H1 (cell line): ENCODE results near the gene PGAM4. TPM values are rescaled to one million over a fixed set of nuclear protein-coding genes. Genes with fewer than 3 reads are reported as not detected.

Source experiments
- CTCF ChIA-PET: fragments of 300-600 bp; sonication (Branson Sonifier 250); formaldehyde crosslinking; loops from one replicate; lab custom pipeline; 2021; ENCODE audit not compliant: partially characterized antibody; lab: Charles Lee
- POLR2A ChIA-PET: fragments of 300-600 bp; sonication (Branson Sonifier 250); formaldehyde crosslinking; loops from one replicate; lab custom pipeline; 2021; ENCODE audit warnings: inconsistent platforms; ENCODE audit not compliant: partially characterized antibody; lab: Charles Lee
- DNase-seq, 2 experiments: peaks; one replicate each; pipeline versions ENCODE4 v3.0.0 to v3.0.0-alpha.2; 2010 to 2022; ENCODE audit warnings: low spot score in 2 of 2, low read depth in 1 of 2, mixed read lengths in 1 of 2
- FAIRE-seq: peaks from 2 replicates; lab custom pipeline; 2011; peaks lifted over from hg19 to GRCh38; lab: Jason Lieb, UNC
- H2AFZ ChIP-seq: 2 replicates; pipeline ENCODE4 v1.8.1; 2012; ENCODE audit warnings: low read length, inconsistent platforms
- H2AK5ac ChIP-seq: 2 replicates; pipeline ENCODE4 v1.6.1; 2013; ENCODE audit warnings: low read depth, low read length
- H2BK120ac ChIP-seq: replicated peaks from 2 replicates; pipeline ENCODE3; 2013; ENCODE audit warnings: low read depth, low read length, inconsistent platforms
- H2BK12ac ChIP-seq: 2 replicates; pipeline ENCODE4 v1.6.1; 2013; ENCODE audit warnings: low read depth, low read length
- H2BK15ac ChIP-seq: 2 replicates; pipeline ENCODE4 v1.6.1; 2013; ENCODE audit warnings: low read length
- H2BK20ac ChIP-seq: 2 replicates; pipeline ENCODE4 v1.6.1; 2013; ENCODE audit warnings: low read length
- H2BK5ac ChIP-seq: 2 replicates; pipeline ENCODE4 v1.6.1; 2013; ENCODE audit warnings: low read depth, low read length
- H3K14ac ChIP-seq: 2 replicates; pipeline ENCODE4 v1.6.1; 2013; ENCODE audit warnings: inconsistent platforms; ENCODE audit not compliant: insufficient read length
- H3K18ac ChIP-seq: 2 replicates; pipeline ENCODE4 v1.6.1; 2013; ENCODE audit warnings: low read length; ENCODE audit errors: extremely low read depth
- H3K23ac ChIP-seq: 2 replicates; pipeline ENCODE4 v1.6.1; 2013; ENCODE audit warnings: inconsistent platforms; ENCODE audit not compliant: insufficient read length
- H3K23me2 ChIP-seq: 2 replicates; pipeline ENCODE4 v1.6.1; 2013; ENCODE audit warnings: low read depth, low read length
- H3K27ac ChIP-seq: 2 replicates; pipeline ENCODE4 v1.6.1; 2011; ENCODE audit warnings: low read depth, low read length, inconsistent platforms
- H3K27me3 ChIP-seq, 4 experiments: replicated peaks in 1 of 4; 1 replicate in 1 of 4; 2 replicates in 3 of 4; pipeline versions ENCODE4 v1.6.1 to v1.8.1; 2011 to 2013; ENCODE audit warnings: low read length in 3 of 4, mild to moderate bottlenecking in 3 of 4, inconsistent platforms in 2 of 4, mixed read lengths in 2 of 4, moderate library complexity in 1 of 4; ENCODE audit not compliant: control insufficient read depth in 3 of 4, insufficient read depth in 3 of 4; ENCODE audit errors: extremely low read depth in 1 of 4
- H3K36me3 ChIP-seq, 4 experiments: 2 replicates each; pipeline versions ENCODE4 v1.6.1 to v1.8.1; 2011 to 2013; ENCODE audit warnings: mild to moderate bottlenecking in 4 of 4, low read length in 3 of 4, moderate library complexity in 2 of 4, control low read depth in 1 of 4, inconsistent platforms in 1 of 4; ENCODE audit not compliant: insufficient read depth in 4 of 4, control insufficient read depth in 2 of 4
- H3K4ac ChIP-seq: replicated peaks from 2 replicates; pipeline ENCODE3; 2013; ENCODE audit warnings: low read length, low read depth, mixed read lengths, inconsistent platforms; ENCODE audit not compliant: insufficient read length
- H3K4me1 ChIP-seq, 4 experiments: replicated peaks in 1 of 4; 1 replicate in 1 of 4; 2 replicates in 3 of 4; pipeline versions ENCODE4 v1.6.1 to v1.8.1; 2011 to 2013; ENCODE audit warnings: low read length in 3 of 4, inconsistent platforms in 2 of 4, mixed read lengths in 1 of 4; ENCODE audit not compliant: insufficient read depth in 4 of 4, control insufficient read depth in 3 of 4
- H3K4me2 ChIP-seq, 2 experiments: 2 replicates each; pipeline versions ENCODE4 v1.6.1 to v1.8.1; 2011 to 2013; ENCODE audit warnings: low read depth in 2 of 2, low read length in 2 of 2, control low read depth in 1 of 2, inconsistent platforms in 1 of 2, mild to moderate bottlenecking in 1 of 2; ENCODE audit not compliant: insufficient read depth in 1 of 2
- H3K4me3 ChIP-seq, 4 experiments: fragments of 200-600, 300-600 bp in 1 of 4; sonication (generic), shearing (Covaris generic), sonication (Bioruptor Twin) in 1 of 4; 2 replicates each; pipeline versions ENCODE4 v1.5.1 to v1.8.1; 2011 to 2016; ENCODE audit warnings: low read length in 4 of 4, low read depth in 3 of 4, control low read depth in 2 of 4, inconsistent platforms in 2 of 4, mild to moderate bottlenecking in 2 of 4, mixed read lengths in 1 of 4, moderate library complexity in 1 of 4; ENCODE audit not compliant: insufficient read depth in 2 of 4; ENCODE audit errors: extremely low read depth in 1 of 4
- H3K56ac ChIP-seq: replicated peaks from 2 replicates; pipeline ENCODE3; 2013; ENCODE audit warnings: low read depth, mild to moderate bottlenecking, mixed read lengths, low read length, inconsistent platforms; ENCODE audit not compliant: insufficient read length
- H3K79me1 ChIP-seq: 2 replicates; pipeline ENCODE4 v1.6.1; 2013; ENCODE audit warnings: low read depth, low read length, control low read depth
- H3K79me2 ChIP-seq, 2 experiments: 2 replicates each; pipeline versions ENCODE4 v1.6.1 to v1.8.1; 2012 to 2013; ENCODE audit warnings: low read length in 2 of 2, mild to moderate bottlenecking in 2 of 2, inconsistent platforms in 1 of 2; ENCODE audit not compliant: insufficient read depth in 2 of 2, control insufficient read depth in 1 of 2
- H3K9ac ChIP-seq, 4 experiments: replicated peaks in 1 of 4; 1 replicate in 1 of 4; 2 replicates in 3 of 4; pipeline versions ENCODE4 v1.6.1 to v1.8.1; 2011 to 2013; ENCODE audit warnings: low read depth in 3 of 4, low read length in 3 of 4, control low read depth in 2 of 4, mild to moderate bottlenecking in 2 of 4, moderate library complexity in 2 of 4, inconsistent platforms in 1 of 4; ENCODE audit errors: extremely low read depth in 1 of 4
- H3K9me3 ChIP-seq, 2 experiments: 2 replicates each; pipeline versions ENCODE4 v1.6.1 to v1.8.1; 2012 to 2013; ENCODE audit warnings: mild to moderate bottlenecking in 2 of 2, moderate library complexity in 2 of 2, control low read depth in 1 of 2, inconsistent platforms in 1 of 2, low read depth in 1 of 2, low read length in 1 of 2, mixed read lengths in 1 of 2; ENCODE audit not compliant: insufficient read depth in 2 of 2
- H4K20me1 ChIP-seq, 2 experiments: replicated peaks in 1 of 2; 2 replicates each; pipeline versions ENCODE3 to v1.8.1; 2011 to 2013; ENCODE audit warnings: inconsistent platforms in 2 of 2, low read length in 2 of 2, mild to moderate bottlenecking in 1 of 2; ENCODE audit not compliant: insufficient read depth in 2 of 2, control insufficient read depth in 1 of 2
- H4K5ac ChIP-seq: 2 replicates; pipeline ENCODE4 v1.6.1; 2013; ENCODE audit warnings: low read length, low read depth, mixed read lengths, inconsistent platforms; ENCODE audit not compliant: insufficient read length
- H4K8ac ChIP-seq: 2 replicates; pipeline ENCODE4 v1.8.0; 2013; ENCODE audit warnings: mild to moderate bottlenecking, moderate library complexity, low read length, inconsistent platforms; ENCODE audit not compliant: insufficient read depth; ENCODE audit errors: extremely low read depth
- H4K91ac ChIP-seq: replicated peaks from 2 replicates; pipeline ENCODE3; 2013; ENCODE audit warnings: low read length, mixed read lengths, inconsistent platforms; ENCODE audit not compliant: insufficient read length
- BRCA1 ChIP-seq: IDR thresholded peaks from 2 replicates; pipeline ENCODE4 v1.6.1; 2012; ENCODE audit warnings: low read depth, low read length, improper control_type of control experiment
- CBX8 ChIP-seq: fragments of 300-800, 300-1000 bp; sonication (generic); IDR thresholded peaks from 2 replicates; pipeline ENCODE4 v1.7.1; 2016; ENCODE audit warnings: low read depth, low read length, borderline replicate concordance
- CTBP2 ChIP-seq: IDR thresholded peaks from 2 replicates; pipeline ENCODE4 v1.7.0; 2011; ENCODE audit warnings: borderline replicate concordance, mild to moderate bottlenecking, moderate library complexity, mixed read lengths, low read length; ENCODE audit not compliant: insufficient read depth, insufficient read length
- FOSL1 ChIP-seq: IDR thresholded peaks from 2 replicates; pipeline ENCODE4 v1.6.1; 2011; ENCODE audit warnings: mild to moderate bottlenecking, low read depth, low read length, moderate library complexity; ENCODE audit not compliant: insufficient read depth
- HDAC6 ChIP-seq: IDR thresholded peaks from one replicate; pipeline ENCODE4 v1.7.1; 2012; ENCODE audit warnings: low read depth, mild to moderate bottlenecking, inconsistent platforms, low read length, moderate library complexity
- MAFK ChIP-seq: IDR thresholded peaks from 2 replicates; pipeline ENCODE4 v1.6.1; 2012; ENCODE audit warnings: low read depth, mild to moderate bottlenecking, improper control_type of control experiment, low read length
- POLR2AphosphoS5 ChIP-seq: IDR thresholded peaks from 2 replicates; pipeline ENCODE4 v1.6.1; 2011; ENCODE audit warnings: low read depth, low read length
- RFX5 ChIP-seq: IDR thresholded peaks from 2 replicates; pipeline ENCODE4 v1.6.1; 2011; ENCODE audit warnings: low read depth, low read length, improper control_type of control experiment, borderline replicate concordance
- SIRT6 ChIP-seq: IDR thresholded peaks from one replicate; pipeline ENCODE4 v1.7.1; 2012; ENCODE audit warnings: low read length, inconsistent platforms
- SP4 ChIP-seq: IDR thresholded peaks from 2 replicates; pipeline ENCODE4 v1.6.1; 2012; ENCODE audit warnings: low read length, inconsistent platforms
- SUZ12 ChIP-seq: fragments of 200-600 bp; sonication (generic); IDR thresholded peaks from 2 replicates; pipeline ENCODE4 v1.6.1; 2012; ENCODE audit warnings: mild to moderate bottlenecking, inconsistent platforms, low read length, moderate library complexity, mixed read lengths
- WGBS, 2 experiments: shearing (Covaris generic) in 1 of 2; methylation state at CpG; one replicate each; pipeline versions ENCODE4 v1.1.6 to v1.1.7; 2013 to 2015; ENCODE audit warnings: low lambda C conversion rate in 2 of 2, mixed read lengths in 2 of 2, inconsistent platforms in 1 of 2, low coverage in 1 of 2, missing lambda C conversion rate in 1 of 2; ENCODE audit not compliant: insufficient replicate concordance in 2 of 2, insufficient coverage in 1 of 2, insufficient read length in 1 of 2; ENCODE audit errors: extremely low coverage in 1 of 2, missing lambda C conversion rate in 1 of 2; 5-methylcytosine and 5-hydroxymethylcytosine counted together
- polyA plus RNA-seq, 7 experiments: library from polyadenylated mRNA; depleted of rRNA in 3 of 7; stranded (reverse) in 5 of 7; unstranded in 2 of 7; fragments of >200 nt in 5 of 7; fragments of 200-250 nt in 2 of 7; gene quantifications; 1 replicate in 5 of 7; 2 replicates in 1 of 7; 4 replicates in 1 of 7; pipeline versions ENCODE4 v1.2.1 to v1.2.3, GENCODE V29; 2011 to 2013; ENCODE audit warnings: missing spikeins in 2 of 7, mixed read lengths in 2 of 7
- total RNA-seq: library from RNA; stranded (reverse); fragmentation: NEBNext Ultra II Directional; extraction: Animal tissue kit (Norgen Biotek cat#: 25700); gene quantifications from 2 replicates; pipeline ENCODE4 v1.2.1, GENCODE V29; 2021
- TF ChIP-seq, protein P1 (sequence below): IDR thresholded peaks from 2 replicates; pipeline ENCODE4 v1.6.1; 2012; ENCODE audit warnings: inconsistent platforms
- TF ChIP-seq, protein P2 (sequence below): IDR thresholded peaks from 2 replicates; pipeline ENCODE4 v1.6.1; 2012; ENCODE audit warnings: low read length, inconsistent platforms

Gene PGAM4
- total and polyA plus RNA-seq, 2 of the 8 experiments (the other 6 are each of a cell fraction or from before 2014, with no cell fraction given), result 0.54 to 0.56 TPM

DNA sequence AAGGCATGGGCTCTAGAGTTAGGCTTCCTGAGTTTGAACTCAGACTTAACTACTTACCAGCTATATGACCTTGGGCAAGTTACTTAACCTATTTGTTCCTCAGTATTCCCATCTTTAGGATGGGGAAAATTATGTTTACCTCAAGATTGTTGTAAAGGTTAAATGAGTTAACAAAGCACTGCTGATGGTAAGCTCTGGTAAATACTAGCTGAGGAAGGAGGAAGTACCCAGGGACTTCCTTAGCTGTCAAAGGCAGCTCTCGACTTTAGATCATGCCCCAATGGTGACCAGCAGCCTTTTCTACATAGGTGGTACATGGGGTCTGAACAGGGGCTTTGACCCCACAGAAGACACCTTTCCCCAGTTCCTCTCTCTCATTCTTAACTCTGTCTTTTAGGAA lies 38.9 kb downstream of the PGAM4 start:
- Histone ChIP-seq H3K36me3 (no peaks in the 10 kb centered on the region), H3K23ac (no peak overlapping the region), H3K14ac (no peak overlapping the region)
- TF ChIP-seq, protein P1, sequence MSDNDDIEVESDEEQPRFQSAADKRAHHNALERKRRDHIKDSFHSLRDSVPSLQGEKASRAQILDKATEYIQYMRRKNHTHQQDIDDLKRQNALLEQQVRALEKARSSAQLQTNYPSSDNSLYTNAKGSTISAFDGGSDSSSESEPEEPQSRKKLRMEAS, result no peak
- TF ChIP-seq FOSL1 (no peak), SP4 (no peak), BRCA1 (no peak), SUZ12 (no peak), SIRT6 (no peak), POLR2AphosphoS5 (no peak), RFX5 (no peak), CTBP2 (no peak), CBX8 (no peak), HDAC6 (no peak), MAFK (no peak)
- TF ChIP-seq, protein P2, sequence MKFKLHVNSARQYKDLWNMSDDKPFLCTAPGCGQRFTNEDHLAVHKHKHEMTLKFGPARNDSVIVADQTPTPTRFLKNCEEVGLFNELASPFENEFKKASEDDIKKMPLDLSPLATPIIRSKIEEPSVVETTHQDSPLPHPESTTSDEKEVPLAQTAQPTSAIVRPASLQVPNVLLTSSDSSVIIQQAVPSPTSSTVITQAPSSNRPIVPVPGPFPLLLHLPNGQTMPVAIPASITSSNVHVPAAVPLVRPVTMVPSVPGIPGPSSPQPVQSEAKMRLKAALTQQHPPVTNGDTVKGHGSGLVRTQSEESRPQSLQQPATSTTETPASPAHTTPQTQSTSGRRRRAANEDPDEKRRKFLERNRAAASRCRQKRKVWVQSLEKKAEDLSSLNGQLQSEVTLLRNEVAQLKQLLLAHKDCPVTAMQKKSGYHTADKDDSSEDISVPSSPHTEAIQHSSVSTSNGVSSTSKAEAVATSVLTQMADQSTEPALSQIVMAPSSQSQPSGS, result no peak
- TF ChIP-seq, all 59 proteins: peak for 0
- Histone ChIP-seq H4K20me1 (no peaks in the 10 kb centered on the region), H3K4me3 (no peak overlapping the region), H3K23me2 (no peaks in the 10 kb centered on the region), H2BK120ac (no peak overlapping the region), H2BK12ac (no peak overlapping the region), H4K8ac (no peak overlapping the region), H2BK15ac (no peak overlapping the region), H3K56ac (no peak overlapping the region), H2AK5ac (no peak overlapping the region), H3K4me2 (no peak overlapping the region), H3K4me1 (no peaks in the 10 kb centered on the region), H2AFZ (no peak overlapping the region), H3K9ac (no peak overlapping the region), H3K27me3 (no peaks in the 10 kb centered on the region), H3K79me2 (no peaks in the 10 kb centered on the region), H4K91ac (no peak overlapping the region), H3K79me1 (no peaks in the 10 kb centered on the region), H2BK5ac (no peak overlapping the region), H3K18ac (no peak overlapping the region), H4K5ac (no peak overlapping the region), H3K9me3 (no peaks in the 10 kb centered on the region), H3K27ac (no peak overlapping the region), H2BK20ac (no peak overlapping the region), H3K4ac (no peak overlapping the region)
- ChIA-PET POLR2A (no interaction called here), CTCF (no interaction called here)
- FAIRE-seq (no peak), DNase-seq (no peak)
- WGBS, 2 experiments, result 88% methylated on average over 1 of the region's 1 CpG; no CpG with 5 or more reads in 1 of the 2 experiments
